GM23338 (cell line): ENCODE data around the gene GLDC. TPM values are rescaled to one million over a fixed set of nuclear protein-coding genes. Genes with fewer than 3 reads are reported as not detected.

Source experiments
- ATAC-seq: fragments of 200-7000 bp; cut with Tn5 transposase; 3 replicates; pipeline ENCODE4 v1.9.1; 2020
- DNase-seq: peaks from one replicate; pipeline ENCODE4 v3.0.0-alpha.2; 2015; ENCODE audit warnings: low spot score
- H2AFZ ChIP-seq: fragments of 200-600 bp; sonication (generic); 2 replicates; pipeline ENCODE4 v1.8.0; 2016; ENCODE audit warnings: antibody characterized with exemption, mild to moderate bottlenecking, moderate library complexity
- H3F3A ChIP-seq: fragments of 200-600 bp; sonication (generic); replicated peaks from 2 replicates; pipeline ENCODE4 v1.8.0; 2017; ENCODE audit warnings: antibody characterized with exemption, mixed run types, low read depth
- H3K27ac ChIP-seq: fragments of 200-600 bp; sonication (generic); 2 replicates; pipeline ENCODE4 v1.6.1; 2016; ENCODE audit warnings: low read depth
- H3K27me3 ChIP-seq: fragments of 200-600 bp; sonication (generic); 2 replicates; pipeline ENCODE4 v1.8.0; 2016; ENCODE audit warnings: mild to moderate bottlenecking, mixed run types, moderate library complexity; ENCODE audit not compliant: insufficient read depth
- H3K36me3 ChIP-seq: fragments of 200-600 bp; sonication (generic); 2 replicates; pipeline ENCODE4 v1.8.0; 2016; ENCODE audit warnings: mild to moderate bottlenecking; ENCODE audit not compliant: insufficient read depth
- H3K4me1 ChIP-seq: fragments of 200-600 bp; sonication (generic); 2 replicates; pipeline ENCODE4 v1.8.0; 2016; ENCODE audit warnings: mild to moderate bottlenecking, moderate library complexity; ENCODE audit not compliant: insufficient read depth
- H3K4me2 ChIP-seq: fragments of 200-600 bp; sonication (generic); 2 replicates; pipeline ENCODE4 v1.7.1; 2017; ENCODE audit warnings: mixed run types
- H3K4me3 ChIP-seq: fragments of 200-600 bp; sonication (generic); 2 replicates; pipeline ENCODE4 v1.6.1; 2016; ENCODE audit warnings: mixed run types
- H3K79me2 ChIP-seq: fragments of 200-600 bp; sonication (generic); replicated peaks from 2 replicates; pipeline ENCODE4 v1.8.0; 2017; ENCODE audit warnings: mild to moderate bottlenecking; ENCODE audit not compliant: insufficient read depth
- H3K9me2 ChIP-seq: fragments of 200-600 bp; sonication (generic); 2 replicates; pipeline ENCODE4 v1.8.0; 2017; ENCODE audit not compliant: insufficient read depth
- H4K20me1 ChIP-seq: fragments of 200-600 bp; sonication (generic); replicated peaks from 2 replicates; pipeline ENCODE4 v1.8.0; 2017; ENCODE audit warnings: mild to moderate bottlenecking; ENCODE audit not compliant: insufficient read depth
- H3K27ac Mint-ChIP-seq: 2 replicates; pipeline ENCODE4 v1.8.0; 2020; ENCODE audit warnings: inconsistent platforms, mild to moderate bottlenecking, moderate library complexity, mixed read lengths
- H3K27me3 Mint-ChIP-seq: 3 replicates; pipeline ENCODE4 v1.8.0; 2022; ENCODE audit warnings: low read depth, mild to moderate bottlenecking, moderate library complexity, mixed read lengths, inconsistent platforms; ENCODE audit not compliant: insufficient read depth, poor library complexity
- H3K36me3 Mint-ChIP-seq: 3 replicates; pipeline ENCODE4 v1.8.0; 2021; ENCODE audit warnings: low read depth, mild to moderate bottlenecking, inconsistent platforms, moderate library complexity, mixed read lengths
- H3K4me1 Mint-ChIP-seq: 3 replicates; pipeline ENCODE4 v1.8.0; 2020; ENCODE audit warnings: mild to moderate bottlenecking, inconsistent platforms, mixed read lengths
- H3K4me3 Mint-ChIP-seq: 3 replicates; pipeline ENCODE4 v1.8.0; 2021; ENCODE audit warnings: moderate library complexity, mild to moderate bottlenecking, inconsistent platforms, mixed read lengths
- H3K9me3 Mint-ChIP-seq: 3 replicates; pipeline ENCODE4 v1.8.0; 2020; ENCODE audit warnings: moderate library complexity, mild to moderate bottlenecking, inconsistent platforms, mixed read lengths
- CREB1 ChIP-seq: fragments of 250-450 bp; sonication (Bioruptor Pico); IDR thresholded peaks from 2 replicates; pipeline ENCODE4 v1.5.0; 2020; ENCODE audit warnings: low read depth, mild to moderate bottlenecking, moderate library complexity
- EZH2 ChIP-seq: fragments of 200-600 bp; sonication (generic); IDR thresholded peaks from one replicate; pipeline ENCODE4 v1.8.0; 2017; ENCODE audit warnings: antibody characterized with exemption, mild to moderate bottlenecking, low read depth; ENCODE audit not compliant: unreplicated experiment
- EZH2phosphoT487 ChIP-seq: fragments of 200-600 bp; sonication (generic); IDR thresholded peaks from one replicate; pipeline ENCODE4 v1.8.1; 2018; ENCODE audit warnings: antibody characterized with exemption; ENCODE audit not compliant: unreplicated experiment
- JUNB ChIP-seq: IDR thresholded peaks from one replicate; pipeline ENCODE4 v1.6.1; 2016; ENCODE audit warnings: antibody characterized with exemption; ENCODE audit not compliant: unreplicated experiment
- NANOG ChIP-seq: IDR thresholded peaks from 2 replicates; pipeline ENCODE4 v1.6.1; 2016; ENCODE audit warnings: antibody characterized with exemption, borderline replicate concordance
- POLR2AphosphoS5 ChIP-seq: IDR thresholded peaks from 2 replicates; pipeline ENCODE4 v1.6.1; 2016; ENCODE audit warnings: antibody characterized with exemption, low read depth
- STAT1 ChIP-seq: IDR thresholded peaks from one replicate; pipeline ENCODE4 v1.6.1; 2016; ENCODE audit warnings: antibody characterized with exemption; ENCODE audit not compliant: unreplicated experiment
- ZNF114 ChIP-seq: fragments of 250-450 bp; sonication (Bioruptor Pico); IDR thresholded peaks from 2 replicates; pipeline ENCODE4 v1.5.0; 2020; ENCODE audit warnings: mild to moderate bottlenecking, moderate library complexity
- polyA plus RNA-seq: library from polyadenylated mRNA; unstranded; fragments of >200 nt; fragmentation: Nextera tagmentation; extraction: Ambion mirVana; gene quantifications from 2 replicates; pipeline ENCODE4 v1.2.1, GENCODE V29; 2016
- total RNA-seq: library from RNA; depleted of rRNA; stranded (reverse); fragments of >200 nt; shearing (Covaris generic); gene quantifications from 2 replicates; pipeline ENCODE4 v1.2.3, GENCODE V29; 2014
- TF ChIP-seq, protein P1 (sequence below): IDR thresholded peaks from 2 replicates; pipeline ENCODE4 v1.6.1; 2016; ENCODE audit warnings: antibody characterized with exemption
- TF ChIP-seq, protein P2 (sequence below): IDR thresholded peaks from one replicate; pipeline ENCODE4 v1.6.1; 2018; ENCODE audit warnings: antibody characterized with exemption; ENCODE audit not compliant: unreplicated experiment
- TF ChIP-seq, protein P3 (sequence below), 2 experiments: fragments of 200-600 bp in 1 of 2; sonication (generic) in 1 of 2; conservative IDR thresholded peaks; 2 replicates each; pipeline versions ENCODE4 v1.5.1 to v1.6.1; 2016 to 2017; ENCODE audit warnings: antibody characterized with exemption in 2 of 2, low read depth in 2 of 2, mild to moderate bottlenecking in 2 of 2, moderate library complexity in 1 of 2

Gene GLDC
- total and polyA plus RNA-seq, 2 experiments from 2014 or later = 63.5 to 139 TPM

DNA sequence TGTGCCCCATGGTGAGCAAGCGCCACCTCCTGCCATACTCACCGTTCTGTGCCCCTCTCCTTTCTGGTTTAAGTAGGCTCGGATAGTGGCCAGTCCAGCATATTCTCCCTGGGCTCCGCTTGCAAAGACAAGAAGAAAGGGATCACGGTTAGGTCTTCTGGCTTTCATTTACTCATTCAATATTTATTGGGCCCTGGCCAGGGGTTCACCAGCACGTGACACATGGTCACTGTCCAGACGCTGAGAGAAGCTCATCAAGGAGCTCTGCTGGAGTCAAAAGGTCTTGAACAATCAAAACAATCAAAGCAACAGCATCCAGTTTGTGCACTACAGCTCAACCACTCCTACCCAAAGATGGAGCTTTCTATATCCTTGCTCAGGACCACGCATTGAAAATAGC is 80.2 kb downstream of the GLDC start:
- H3K27me3 ChIP-seq = no peaks in the 10 kb centered on the region
- Mint-ChIP-seq H3K4me3 (no peak overlapping the region), H3K27ac (no peak overlapping the region), H3K27me3 (no peaks in the 10 kb centered on the region), H3K9me3 (no peaks in the 10 kb centered on the region; the same call in 1 of the 3 replicates), H3K36me3 (peaks cover 36% of the 10 kb centered on the region; the same call in 2 of the 3 replicates), H3K4me1 (no peaks in the 10 kb centered on the region)
- no peaks in the 10 kb centered on the region for H3K79me2 ChIP-seq
- no peak overlapping the region for H3K4me2 ChIP-seq
- ATAC-seq = no peak
- no peak for DNase-seq
- no peak overlapping the region for H3K4me3 ChIP-seq
- no peak overlapping the region for H2AFZ ChIP-seq
- H3K4me1 ChIP-seq = no peaks in the 10 kb centered on the region
- no peak for TF ChIP-seq ZNF114 (CRISPR knock-in tag)
- TF ChIP-seq, protein P1, sequence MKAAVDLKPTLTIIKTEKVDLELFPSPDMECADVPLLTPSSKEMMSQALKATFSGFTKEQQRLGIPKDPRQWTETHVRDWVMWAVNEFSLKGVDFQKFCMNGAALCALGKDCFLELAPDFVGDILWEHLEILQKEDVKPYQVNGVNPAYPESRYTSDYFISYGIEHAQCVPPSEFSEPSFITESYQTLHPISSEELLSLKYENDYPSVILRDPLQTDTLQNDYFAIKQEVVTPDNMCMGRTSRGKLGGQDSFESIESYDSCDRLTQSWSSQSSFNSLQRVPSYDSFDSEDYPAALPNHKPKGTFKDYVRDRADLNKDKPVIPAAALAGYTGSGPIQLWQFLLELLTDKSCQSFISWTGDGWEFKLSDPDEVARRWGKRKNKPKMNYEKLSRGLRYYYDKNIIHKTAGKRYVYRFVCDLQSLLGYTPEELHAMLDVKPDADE = no peak
- no peak for TF ChIP-seq NANOG
- TF ChIP-seq JUNB = no peak
- TF ChIP-seq EZH2 = no peak
- TF ChIP-seq CREB1 = no peak
- TF ChIP-seq POLR2AphosphoS5 = no peak
- no peak for TF ChIP-seq STAT1
- TF ChIP-seq, protein P2, sequence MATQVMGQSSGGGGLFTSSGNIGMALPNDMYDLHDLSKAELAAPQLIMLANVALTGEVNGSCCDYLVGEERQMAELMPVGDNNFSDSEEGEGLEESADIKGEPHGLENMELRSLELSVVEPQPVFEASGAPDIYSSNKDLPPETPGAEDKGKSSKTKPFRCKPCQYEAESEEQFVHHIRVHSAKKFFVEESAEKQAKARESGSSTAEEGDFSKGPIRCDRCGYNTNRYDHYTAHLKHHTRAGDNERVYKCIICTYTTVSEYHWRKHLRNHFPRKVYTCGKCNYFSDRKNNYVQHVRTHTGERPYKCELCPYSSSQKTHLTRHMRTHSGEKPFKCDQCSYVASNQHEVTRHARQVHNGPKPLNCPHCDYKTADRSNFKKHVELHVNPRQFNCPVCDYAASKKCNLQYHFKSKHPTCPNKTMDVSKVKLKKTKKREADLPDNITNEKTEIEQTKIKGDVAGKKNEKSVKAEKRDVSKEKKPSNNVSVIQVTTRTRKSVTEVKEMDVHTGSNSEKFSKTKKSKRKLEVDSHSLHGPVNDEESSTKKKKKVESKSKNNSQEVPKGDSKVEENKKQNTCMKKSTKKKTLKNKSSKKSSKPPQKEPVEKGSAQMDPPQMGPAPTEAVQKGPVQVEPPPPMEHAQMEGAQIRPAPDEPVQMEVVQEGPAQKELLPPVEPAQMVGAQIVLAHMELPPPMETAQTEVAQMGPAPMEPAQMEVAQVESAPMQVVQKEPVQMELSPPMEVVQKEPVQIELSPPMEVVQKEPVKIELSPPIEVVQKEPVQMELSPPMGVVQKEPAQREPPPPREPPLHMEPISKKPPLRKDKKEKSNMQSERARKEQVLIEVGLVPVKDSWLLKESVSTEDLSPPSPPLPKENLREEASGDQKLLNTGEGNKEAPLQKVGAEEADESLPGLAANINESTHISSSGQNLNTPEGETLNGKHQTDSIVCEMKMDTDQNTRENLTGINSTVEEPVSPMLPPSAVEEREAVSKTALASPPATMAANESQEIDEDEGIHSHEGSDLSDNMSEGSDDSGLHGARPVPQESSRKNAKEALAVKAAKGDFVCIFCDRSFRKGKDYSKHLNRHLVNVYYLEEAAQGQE = no peak
- TF ChIP-seq, protein P3, sequence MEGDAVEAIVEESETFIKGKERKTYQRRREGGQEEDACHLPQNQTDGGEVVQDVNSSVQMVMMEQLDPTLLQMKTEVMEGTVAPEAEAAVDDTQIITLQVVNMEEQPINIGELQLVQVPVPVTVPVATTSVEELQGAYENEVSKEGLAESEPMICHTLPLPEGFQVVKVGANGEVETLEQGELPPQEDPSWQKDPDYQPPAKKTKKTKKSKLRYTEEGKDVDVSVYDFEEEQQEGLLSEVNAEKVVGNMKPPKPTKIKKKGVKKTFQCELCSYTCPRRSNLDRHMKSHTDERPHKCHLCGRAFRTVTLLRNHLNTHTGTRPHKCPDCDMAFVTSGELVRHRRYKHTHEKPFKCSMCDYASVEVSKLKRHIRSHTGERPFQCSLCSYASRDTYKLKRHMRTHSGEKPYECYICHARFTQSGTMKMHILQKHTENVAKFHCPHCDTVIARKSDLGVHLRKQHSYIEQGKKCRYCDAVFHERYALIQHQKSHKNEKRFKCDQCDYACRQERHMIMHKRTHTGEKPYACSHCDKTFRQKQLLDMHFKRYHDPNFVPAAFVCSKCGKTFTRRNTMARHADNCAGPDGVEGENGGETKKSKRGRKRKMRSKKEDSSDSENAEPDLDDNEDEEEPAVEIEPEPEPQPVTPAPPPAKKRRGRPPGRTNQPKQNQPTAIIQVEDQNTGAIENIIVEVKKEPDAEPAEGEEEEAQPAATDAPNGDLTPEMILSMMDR (conservative IDR thresholded peaks at IDR 0.05; ENCODE audit: low read depth in 2 of 2) = no peak
- no peak for TF ChIP-seq EZH2phosphoT487
- H3K9me2 ChIP-seq = no peaks in the 10 kb centered on the region
- no peak overlapping the region for H3K27ac ChIP-seq
- peaks cover 13% of the 10 kb centered on the region for H3K36me3 ChIP-seq
- H4K20me1 ChIP-seq = no peaks in the 10 kb centered on the region
- H3F3A ChIP-seq = no peaks in the 10 kb centered on the region
